Measurements from ENCODE around the gene DDX24.

DNA sequence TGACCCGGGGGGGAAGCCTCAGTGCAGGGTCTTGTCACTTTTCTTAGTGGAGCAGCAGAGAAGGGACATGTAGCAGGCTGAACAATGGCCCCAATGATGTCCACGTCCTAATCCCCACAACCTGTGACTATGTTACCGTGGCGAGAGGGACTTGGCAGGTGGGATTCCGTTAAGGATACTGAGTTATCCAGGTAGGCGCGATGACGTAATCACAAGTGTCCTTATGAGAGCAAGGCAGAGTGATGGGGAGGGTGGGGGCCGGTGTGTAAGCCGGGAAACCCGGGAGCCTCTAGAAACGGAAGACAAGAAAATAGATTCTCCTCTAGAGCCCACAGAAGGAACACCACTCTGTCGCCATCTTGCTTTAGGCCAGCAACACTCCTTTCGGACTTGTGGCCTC is 50.4 kb downstream of the DDX24 start:
- TF ChIP-seq, protein P1, sequence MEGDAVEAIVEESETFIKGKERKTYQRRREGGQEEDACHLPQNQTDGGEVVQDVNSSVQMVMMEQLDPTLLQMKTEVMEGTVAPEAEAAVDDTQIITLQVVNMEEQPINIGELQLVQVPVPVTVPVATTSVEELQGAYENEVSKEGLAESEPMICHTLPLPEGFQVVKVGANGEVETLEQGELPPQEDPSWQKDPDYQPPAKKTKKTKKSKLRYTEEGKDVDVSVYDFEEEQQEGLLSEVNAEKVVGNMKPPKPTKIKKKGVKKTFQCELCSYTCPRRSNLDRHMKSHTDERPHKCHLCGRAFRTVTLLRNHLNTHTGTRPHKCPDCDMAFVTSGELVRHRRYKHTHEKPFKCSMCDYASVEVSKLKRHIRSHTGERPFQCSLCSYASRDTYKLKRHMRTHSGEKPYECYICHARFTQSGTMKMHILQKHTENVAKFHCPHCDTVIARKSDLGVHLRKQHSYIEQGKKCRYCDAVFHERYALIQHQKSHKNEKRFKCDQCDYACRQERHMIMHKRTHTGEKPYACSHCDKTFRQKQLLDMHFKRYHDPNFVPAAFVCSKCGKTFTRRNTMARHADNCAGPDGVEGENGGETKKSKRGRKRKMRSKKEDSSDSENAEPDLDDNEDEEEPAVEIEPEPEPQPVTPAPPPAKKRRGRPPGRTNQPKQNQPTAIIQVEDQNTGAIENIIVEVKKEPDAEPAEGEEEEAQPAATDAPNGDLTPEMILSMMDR (conservative IDR thresholded peaks at IDR 0.05 in 1 of 2, IDR thresholded peaks at IDR 0.05 in 1 of 2; ENCODE audit: extremely low read depth in 1 of 2, insufficient read depth in 1 of 2, low read depth in 1 of 2, low read length in 2 of 2), result no peak
- no peak for TF ChIP-seq EZH2 (IDR thresholded peaks at IDR 0.05; ENCODE audit: borderline replicate concordance, low read length)
